IPS DF 6.9 (cell line): Measurements from ENCODE around the gene RABL6.
"Not testable (repeated sequence)": the region's sequence is repeated elsewhere in the genome, so short reads cannot be mapped to it uniquely, and the experiment has no call there.

Experiments used
- DNase-seq: peaks from one replicate; pipeline ENCODE4 v3.0.0-alpha.2; 2013; ENCODE audit warnings: low read depth, low spot score
- H3K27ac ChIP-seq: one replicate; pipeline ENCODE4 v1.5.1; 2013; ENCODE audit warnings: low read length, control low read depth
- H3K27me3 ChIP-seq: 2 replicates; pipeline ENCODE4 v1.6.1; 2013; ENCODE audit warnings: mild to moderate bottlenecking, low read length; ENCODE audit not compliant: control insufficient read depth, insufficient read depth
- H3K36me3 ChIP-seq: 2 replicates; pipeline ENCODE4 v1.6.1; 2013; ENCODE audit warnings: low read length; ENCODE audit not compliant: control insufficient read depth, insufficient read depth
- H3K4me1 ChIP-seq: 2 replicates; pipeline ENCODE4 v1.6.1; 2013; ENCODE audit warnings: low read length; ENCODE audit not compliant: control insufficient read depth, insufficient read depth
- H3K4me3 ChIP-seq: 2 replicates; pipeline ENCODE4 v1.5.1; 2013; ENCODE audit warnings: mild to moderate bottlenecking, low read length
- H3K9me3 ChIP-seq: 2 replicates; pipeline ENCODE4 v1.6.1; 2013; ENCODE audit warnings: low read length, inconsistent platforms; ENCODE audit not compliant: control insufficient read depth, insufficient read depth
- WGBS: extraction: QIAGEN DNeasy Blood & Tissue Kit; methylation state at CpG from one replicate; pipeline ENCODE4 v1.1.7; 2013; ENCODE audit warnings: mixed read lengths, missing lambda C conversion rate; ENCODE audit not compliant: insufficient read length, insufficient coverage; 5-methylcytosine and 5-hydroxymethylcytosine counted together

RABL6 gene

GRCh38 chr9:136837856-136838277 lies 30.1 kb downstream of the RABL6 start:
- not testable (repeated sequence) for H3K27ac ChIP-seq, H3K27me3 ChIP-seq

DNA sequence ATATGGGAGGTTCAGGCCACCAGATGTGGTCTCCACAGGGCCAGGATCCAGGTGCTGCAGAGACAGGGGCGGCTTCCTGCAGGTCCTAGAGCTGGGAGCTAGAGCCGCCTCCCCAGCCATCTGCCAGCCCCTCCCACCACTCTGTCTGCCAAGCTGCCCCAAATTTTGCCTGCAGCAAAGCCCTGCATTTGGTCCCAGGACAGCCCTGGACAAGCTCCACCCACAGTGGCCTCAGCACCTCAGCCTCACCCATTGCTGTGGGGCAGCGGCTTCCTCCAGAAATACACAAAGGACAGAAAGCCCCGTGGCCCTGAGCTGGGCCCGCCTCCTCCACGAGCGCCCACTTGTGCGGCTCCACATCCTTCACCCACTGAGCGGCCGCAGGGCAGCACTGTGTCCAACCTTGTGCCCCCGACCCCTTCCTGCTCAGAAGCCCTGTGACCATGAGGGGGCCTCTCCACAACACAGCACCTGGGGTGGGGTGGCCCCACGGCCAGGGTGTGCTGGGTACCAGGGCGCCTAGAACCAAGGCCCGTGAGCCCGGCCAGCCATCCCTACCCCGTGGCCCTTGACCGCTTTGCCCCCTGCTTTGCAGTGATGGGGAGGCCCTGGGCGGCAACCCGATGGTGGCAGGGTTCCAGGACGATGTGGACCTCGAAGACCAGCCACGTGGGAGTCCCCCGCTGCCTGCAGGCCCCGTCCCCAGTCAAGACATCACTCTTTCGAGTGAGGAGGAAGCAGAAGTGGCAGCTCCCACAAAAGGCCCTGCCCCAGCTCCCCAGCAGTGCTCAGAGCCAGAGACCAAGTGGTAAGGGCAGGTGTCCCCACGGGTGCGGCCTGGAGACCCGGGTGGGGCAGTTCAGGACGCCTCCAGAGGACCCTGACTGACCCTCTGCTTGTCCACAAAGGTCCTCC lies 30.8 kb downstream of the RABL6 start:
- peaks cover 14% of the 10 kb centered on the region; the same call in 1 of the 2 replicates for H3K36me3 ChIP-seq
- H3K4me3 ChIP-seq, result no peak overlapping the region
- H3K27me3 ChIP-seq, result no peaks in the 10 kb centered on the region
- H3K27ac ChIP-seq, result no peak overlapping the region
- H3K9me3 ChIP-seq, result no peaks in the 10 kb centered on the region
- H3K4me1 ChIP-seq, result peaks cover 17% of the 10 kb centered on the region
- DNase-seq, result no peak
- no CpG with 5 or more reads among the region's 29 CpGs for whole genome bisulfite sequencing

More at GRCh38 chr9:136837856-136838277, 30.1 kb downstream of the RABL6 start:
- Histone ChIP-seq H3K4me1 (peaks cover 16% of the 10 kb centered on the region), H3K36me3 (peaks cover 14% of the 10 kb centered on the region; the same call in 1 of the 2 replicates)
- whole genome bisulfite sequencing, result no CpG with 5 or more reads among the region's 15 CpGs
- H3K4me3 ChIP-seq, DNase-seq, H3K9me3 ChIP-seq: not testable (repeated sequence)

GRCh38 chr9:136839229-136840139 lies 31.7 kb downstream of the RABL6 start:
- Histone ChIP-seq H3K27ac (no peak overlapping the region), H3K9me3 (no peaks in the 10 kb centered on the region), H3K4me3 (no peak overlapping the region), H3K36me3 (peaks cover 14% of the 10 kb centered on the region; the same call in 1 of the 2 replicates), H3K27me3 (no peaks in the 10 kb centered on the region), H3K4me1 (peaks cover 17% of the 10 kb centered on the region)
- no peak for DNase-seq
- WGBS, result no CpG with 5 or more reads among the region's 36 CpGs

DNA sequence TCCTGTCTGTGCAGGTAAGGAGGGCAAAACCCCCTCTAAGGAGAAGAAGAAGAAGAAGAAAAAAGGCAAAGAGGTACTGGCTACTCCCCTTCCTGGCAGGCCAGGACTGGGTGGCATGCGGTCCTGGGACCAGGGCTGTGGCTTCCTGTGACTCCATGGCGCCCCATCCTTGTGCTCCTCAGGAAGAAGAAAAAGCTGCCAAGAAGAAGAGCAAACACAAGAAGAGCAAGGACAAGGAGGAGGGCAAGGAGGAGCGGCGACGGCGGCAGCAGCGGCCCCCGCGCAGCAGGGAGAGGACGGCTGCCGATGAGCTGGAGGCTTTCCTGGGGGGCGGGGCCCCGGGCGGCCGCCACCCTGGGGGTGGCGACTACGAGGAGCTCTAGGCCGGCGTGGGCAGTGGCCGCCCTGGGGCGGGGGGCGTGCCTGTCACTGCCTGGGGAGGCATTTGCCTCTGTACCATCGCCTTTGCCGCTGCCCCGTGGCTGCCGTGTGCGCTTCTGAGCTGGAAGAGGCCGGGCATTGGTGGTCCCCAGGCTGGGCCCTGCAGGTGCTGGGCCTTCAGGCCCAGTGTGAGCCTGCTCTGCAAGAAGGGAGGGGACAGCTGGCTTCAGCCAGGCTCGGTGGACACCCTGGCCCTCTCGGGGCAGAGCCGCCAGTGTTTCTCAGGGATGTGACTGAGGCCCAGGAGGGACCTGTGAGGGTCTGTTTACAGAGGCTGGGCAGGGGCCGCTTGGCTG lies 32.6 kb downstream of the RABL6 start:
- Histone ChIP-seq H3K4me3 (no peak overlapping the region), H3K27me3 (no peaks in the 10 kb centered on the region), H3K4me1 (peaks cover 17% of the 10 kb centered on the region), H3K9me3 (no peaks in the 10 kb centered on the region), H3K27ac (no peak overlapping the region), H3K36me3 (peaks cover 14% of the 10 kb centered on the region; the same call in 1 of the 2 replicates)
- no CpG with 5 or more reads among the region's 32 CpGs for WGBS
- no peak for DNase-seq

- WGBS, result no CpG with 5 or more reads among the region's 28 CpGs
Measured at GRCh38 chr9:136840877-136841645, 33.3 kb downstream of the RABL6 start.

GRCh38 chr9:136841646-136842379 lies 34.1 kb downstream of the RABL6 start:
- H3K36me3 ChIP-seq, result peaks cover 14% of the 10 kb centered on the region; the same call in 1 of the 2 replicates
- not testable (repeated sequence) for DNase-seq, H3K9me3 ChIP-seq, H3K27me3 ChIP-seq, H3K27ac ChIP-seq, H3K4me3 ChIP-seq
- peaks cover 20% of the 10 kb centered on the region for H3K4me1 ChIP-seq
- WGBS, result no CpG with 5 or more reads among the region's 16 CpGs

More at GRCh38 chr9:136840877-136841645, 33.3 kb downstream of the RABL6 start:
- Histone ChIP-seq H3K36me3 (peaks cover 14% of the 10 kb centered on the region; the same call in 1 of the 2 replicates), H3K27ac (no peak overlapping the region), H3K4me1 (peaks cover 17% of the 10 kb centered on the region), H3K4me3 (no peak overlapping the region), H3K27me3 (no peaks in the 10 kb centered on the region), H3K9me3 (no peaks in the 10 kb centered on the region)
- DNase-seq, result no peak

GRCh38 chr9:136842380-136842948 lies 34.7 kb downstream of the RABL6 start, which contains the start of gene AJM1:
Gene AJM1, plus strand, starts transcription at chr9:136842478. Its CDS starts 1,937 bp downstream, at chr9:136844415.
- no CpG with 5 or more reads among the region's 27 CpGs for WGBS
- peaks cover 14% of the 10 kb centered on the region; the same call in 1 of the 2 replicates for H3K36me3 ChIP-seq
- DNase-seq, H3K4me3 ChIP-seq, H3K9me3 ChIP-seq, H3K27ac ChIP-seq, H3K27me3 ChIP-seq: not testable (repeated sequence)
- H3K4me1 ChIP-seq, result peaks cover 20% of the 10 kb centered on the region

DNA sequence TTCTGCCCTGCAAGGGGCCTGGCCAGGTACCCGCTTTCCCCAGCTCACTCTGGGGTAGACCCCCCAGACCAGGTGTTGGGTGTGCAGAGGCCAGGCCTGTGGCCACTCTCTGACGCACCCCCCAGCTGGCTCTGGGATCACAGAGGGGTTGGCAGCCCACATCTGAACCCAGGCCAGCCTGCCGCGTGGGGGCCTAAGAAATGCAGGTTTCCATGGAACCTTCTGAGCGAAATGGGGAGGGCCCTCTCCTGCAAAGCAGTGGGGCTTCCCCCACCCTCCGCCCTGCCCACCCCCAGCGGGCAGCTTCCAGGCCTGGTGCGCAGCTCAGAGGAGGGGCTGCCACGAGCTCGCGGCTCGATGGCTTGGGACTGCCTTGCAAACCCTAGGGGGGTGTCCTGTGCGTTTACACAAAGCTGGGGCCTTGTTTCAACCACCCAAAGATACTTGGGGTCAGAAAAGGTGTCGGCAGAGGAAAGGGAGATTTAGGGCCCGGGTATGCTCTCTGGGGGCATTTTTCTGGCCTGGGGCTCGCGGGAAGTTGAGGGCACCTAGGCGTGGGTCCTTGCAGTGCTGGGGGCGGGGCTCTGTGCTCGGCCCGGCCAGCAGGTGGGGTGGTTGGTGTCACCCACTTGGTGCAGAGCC lies 35.5 kb downstream of the RABL6 start:
- H3K27me3 ChIP-seq, H3K9me3 ChIP-seq, DNase-seq, H3K4me3 ChIP-seq, H3K27ac ChIP-seq: not testable (repeated sequence)
- Histone ChIP-seq H3K36me3 (peaks cover 14% of the 10 kb centered on the region; the same call in 1 of the 2 replicates), H3K4me1 (peaks cover 20% of the 10 kb centered on the region)
- no CpG with 5 or more reads among the region's 21 CpGs for WGBS
